NCI-H1436 (cell line): ENCODE results near the gene BRD9.
"Not testable (repeated sequence)": the region's sequence is repeated elsewhere in the genome, so short reads cannot be mapped to it uniquely, and the experiment has no call there.

Experiments
- DNase-seq: peaks from one replicate; lab custom pipeline; 2025; lab: John Stamatoyannopoulos, UW

Gene BRD9

DNA sequence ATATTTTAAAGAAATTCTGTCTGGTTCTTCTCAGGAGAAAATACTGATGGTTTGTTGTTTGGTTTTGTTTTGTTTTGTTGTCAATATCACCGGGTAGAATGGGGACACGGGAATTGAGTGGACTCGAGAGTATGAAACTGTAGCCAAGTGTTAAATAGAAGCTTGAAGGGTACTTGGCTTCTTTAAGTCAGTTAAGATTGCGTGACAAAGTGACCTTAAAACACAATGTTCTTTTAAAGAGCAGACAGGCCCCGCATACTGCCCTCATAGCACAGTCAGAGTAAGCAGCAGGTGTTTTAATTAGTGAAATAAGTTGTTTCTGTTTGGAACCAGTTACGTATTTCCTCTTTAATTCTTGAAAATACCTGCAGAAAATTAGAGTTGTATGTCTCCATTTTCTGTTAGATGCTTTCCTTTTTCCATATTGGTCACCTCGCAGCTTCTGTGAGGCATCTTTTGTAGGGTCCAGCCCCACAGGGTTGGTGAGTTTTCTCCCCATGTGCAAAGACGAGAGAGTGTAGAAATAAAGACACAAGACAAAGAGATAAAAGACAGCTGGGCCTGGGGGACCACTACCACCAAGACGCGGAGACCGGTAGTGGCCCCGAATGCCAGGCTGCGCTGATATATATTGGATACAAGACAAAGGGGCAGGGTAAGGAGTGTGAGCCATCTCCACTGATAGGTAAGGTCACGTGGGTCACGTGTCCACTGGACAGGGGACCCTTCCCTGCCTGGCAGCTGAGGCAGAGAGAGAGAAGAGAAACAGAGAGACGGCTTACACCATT, 9.7 kb upstream of the BRD9 start:
- no peak for DNase-seq

DNA sequence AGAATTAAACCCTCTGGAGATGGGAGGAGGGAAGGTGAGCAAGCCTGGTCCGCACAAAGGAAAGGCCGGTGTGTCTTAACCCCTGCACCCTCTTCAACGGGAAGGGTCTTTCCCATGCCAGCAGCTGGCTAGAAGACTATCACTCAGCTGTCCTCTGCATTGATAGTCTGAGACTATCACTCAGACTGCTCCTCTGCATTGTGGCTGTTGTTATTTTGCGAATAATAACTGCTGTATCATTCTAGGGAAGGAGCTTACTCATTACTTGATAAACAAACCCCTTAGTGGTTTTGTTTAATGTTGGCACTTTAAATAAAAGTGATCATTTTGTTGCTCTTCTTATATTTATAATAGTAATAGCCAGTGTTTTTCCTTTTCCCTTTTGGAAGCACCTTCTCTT, 8.2 kb upstream of the BRD9 start:
- DNase-seq: no peak

DNA sequence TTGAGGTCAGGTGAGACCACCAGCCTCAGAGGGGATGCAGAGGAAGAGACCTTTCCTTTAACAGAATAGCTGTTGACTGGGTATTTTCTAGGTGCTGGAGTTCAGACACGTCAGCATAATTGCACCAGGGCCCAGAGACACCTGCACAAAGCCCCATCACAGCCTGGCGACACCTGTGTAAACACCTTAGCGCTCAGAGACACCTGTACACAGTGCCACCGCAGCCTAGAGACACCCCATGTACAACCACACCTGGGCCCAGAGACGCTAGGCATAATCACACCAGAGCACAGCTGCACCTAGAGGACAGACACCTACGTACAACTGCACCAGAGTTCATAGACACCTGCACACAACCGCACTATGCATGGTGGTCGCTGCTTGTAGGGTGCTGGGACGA, 1.1 kb upstream of the BRD9 start:
- DNase-seq: no peak

DNA sequence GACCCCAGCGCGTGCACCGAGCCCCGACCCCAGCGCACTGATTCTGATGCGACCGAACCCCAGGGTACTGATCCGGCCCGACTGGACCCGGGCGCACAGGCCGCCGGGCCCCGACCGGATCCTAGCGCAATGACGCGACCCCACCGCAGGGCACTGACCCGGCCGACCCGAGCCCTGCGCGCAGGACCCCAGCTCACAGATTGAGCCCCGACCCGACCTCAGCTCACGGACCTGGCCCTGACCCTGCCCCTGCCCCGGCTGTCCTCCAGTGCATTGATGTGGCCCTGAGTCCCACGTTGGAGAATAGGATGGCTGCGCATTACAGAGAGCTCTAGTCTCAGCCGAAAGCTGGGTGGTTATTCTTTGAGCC, 521 bp upstream of the BRD9 start:
- DNase-seq: no peak

DNA sequence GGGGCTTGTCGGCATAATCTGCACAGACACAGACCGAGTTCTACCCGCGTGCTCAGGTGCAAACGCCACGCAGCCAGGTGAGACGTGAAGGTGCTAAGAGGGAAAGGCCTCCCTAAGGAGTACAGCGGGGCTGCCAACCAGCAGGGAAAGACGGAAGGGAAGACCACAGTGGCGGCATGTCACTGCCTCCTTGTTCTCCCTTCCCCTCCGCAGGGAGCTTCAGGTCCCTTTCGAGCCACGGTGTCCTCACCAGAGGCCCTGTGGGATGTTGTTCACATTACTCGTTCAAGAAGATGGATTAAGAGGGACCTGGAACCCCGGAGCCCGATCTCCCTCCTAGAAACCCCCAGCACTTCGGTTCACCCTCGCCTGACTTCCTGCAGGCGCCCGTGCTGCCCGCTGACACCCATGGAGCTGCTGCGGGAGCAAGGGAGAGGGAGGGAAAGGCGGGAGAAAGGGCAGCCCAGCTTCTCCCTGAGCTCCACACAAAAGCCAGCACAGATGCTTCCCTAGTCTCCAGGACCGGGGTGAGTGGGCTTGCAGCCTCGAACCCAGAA, 686 bp downstream of the BRD9 start:
- DNase-seq: no peak

DNA sequence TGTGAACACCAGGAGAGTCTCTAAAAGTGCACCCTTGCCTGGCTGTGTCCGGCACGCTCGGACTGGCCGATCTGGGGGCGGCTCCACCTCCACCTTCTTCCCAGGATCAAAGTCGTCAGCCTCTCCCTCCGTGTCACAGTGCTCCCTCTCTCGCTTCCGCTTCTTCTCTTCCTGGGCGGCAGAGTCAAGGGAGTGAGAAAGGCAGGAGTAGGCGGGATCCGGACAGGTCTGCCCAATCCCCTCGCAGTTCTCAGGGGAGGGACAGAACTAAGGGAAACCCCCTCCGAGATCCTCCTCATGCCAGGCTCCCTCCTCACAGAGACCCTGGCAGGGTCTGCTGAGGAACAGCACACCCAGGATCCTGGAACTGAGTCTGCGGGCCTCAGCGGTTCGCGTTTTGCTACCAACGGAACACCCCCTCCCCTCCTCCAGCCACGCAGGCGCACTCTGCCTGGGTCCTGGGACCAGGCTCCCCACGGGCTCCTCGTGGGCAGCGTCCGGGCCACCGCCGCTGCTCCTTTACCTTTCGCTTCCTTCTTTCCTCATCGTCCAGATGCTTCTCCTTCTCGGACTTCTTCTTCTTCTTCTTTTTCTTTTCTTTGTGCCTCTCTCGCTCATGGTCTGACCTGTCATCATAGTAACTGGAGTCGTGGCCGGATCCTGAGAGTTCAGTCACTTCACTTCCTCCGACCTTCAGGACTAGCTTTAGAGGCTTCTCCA, 1.3 kb downstream of the BRD9 start:
- no peak for DNase-seq

DNA sequence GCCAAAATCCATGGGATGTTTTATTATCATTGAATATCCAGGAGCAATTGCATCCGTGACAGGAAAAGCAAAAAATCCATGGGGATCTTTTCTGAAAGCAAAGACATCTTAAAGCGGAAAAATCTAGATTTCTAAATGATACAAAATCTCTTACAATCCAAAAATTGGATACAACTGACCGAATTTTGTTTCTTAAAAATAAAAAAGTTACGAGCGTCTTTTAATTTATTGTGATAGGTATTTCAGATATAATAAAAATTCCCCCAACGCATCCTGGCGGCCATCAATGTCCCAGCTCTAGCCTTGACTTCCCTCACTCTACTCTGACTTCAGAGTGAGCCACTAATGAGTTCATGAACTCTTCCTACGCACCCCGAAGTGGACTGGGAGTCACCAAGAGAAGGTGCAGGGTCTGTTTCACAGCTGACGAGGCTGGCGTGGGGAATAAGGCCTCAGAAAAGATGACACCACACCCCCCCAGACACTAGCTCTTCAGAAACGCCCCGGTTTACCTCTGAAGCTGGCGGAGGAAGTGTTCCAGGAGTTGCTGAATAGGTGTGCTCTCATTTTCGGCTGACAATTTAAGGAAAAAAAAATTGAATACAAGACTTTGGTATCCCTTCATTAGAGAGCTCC, 3.4 kb downstream of the BRD9 start:
- DNase-seq: no peak

DNA sequence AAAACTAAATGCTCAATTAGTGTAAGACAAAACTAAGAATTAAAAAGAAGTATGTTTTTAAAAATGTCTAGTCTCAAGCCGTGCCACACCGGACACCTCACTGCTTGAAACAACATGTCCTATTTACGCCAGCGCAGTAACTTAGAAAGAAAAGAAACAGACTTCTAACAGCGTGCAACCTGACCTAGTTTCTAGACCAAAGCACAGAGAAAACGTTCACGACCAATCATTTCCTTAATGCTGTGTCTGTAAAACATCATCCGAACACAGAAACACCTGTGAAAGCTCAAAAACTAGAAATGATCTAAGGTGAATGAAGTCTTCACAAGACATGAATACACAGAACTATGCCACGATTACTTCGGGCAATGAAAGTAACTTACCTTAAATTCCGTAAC, 4.0 kb downstream of the BRD9 start:
- DNase-seq: no peak

DNA sequence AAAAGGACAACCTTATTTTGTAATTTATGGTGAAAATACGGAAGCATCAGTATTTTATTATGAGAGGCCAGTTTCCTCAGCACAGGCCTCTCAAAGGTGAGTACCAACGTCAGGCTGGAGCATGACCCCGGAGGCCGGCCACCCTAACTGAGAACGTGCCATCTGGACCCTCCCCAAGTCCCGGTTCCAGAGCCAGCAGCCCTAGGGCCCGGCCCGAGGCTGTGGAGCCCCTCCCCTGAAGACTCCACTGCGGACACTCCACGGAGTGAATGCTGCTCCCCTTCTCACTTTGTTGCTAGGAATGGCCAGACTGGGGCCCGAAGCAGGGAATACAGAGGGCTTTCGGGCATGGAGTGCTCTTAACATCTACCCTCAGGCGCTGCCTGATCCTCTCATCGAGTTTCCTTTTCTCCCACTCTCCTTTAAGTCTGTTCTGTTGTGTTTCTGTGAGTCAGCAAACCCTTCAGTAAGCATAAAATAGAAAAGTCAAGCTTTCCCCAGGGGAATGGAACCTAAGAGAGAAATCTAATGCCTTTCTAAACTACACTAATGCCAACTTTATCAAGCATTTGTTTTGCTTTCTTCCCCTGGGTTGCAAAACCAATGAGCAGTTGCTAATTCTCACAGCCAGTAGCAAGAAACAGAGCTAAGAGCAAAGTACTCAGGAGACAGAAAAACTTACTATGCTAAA, 4.5 kb downstream of the BRD9 start:
- DNase-seq: no peak

DNA sequence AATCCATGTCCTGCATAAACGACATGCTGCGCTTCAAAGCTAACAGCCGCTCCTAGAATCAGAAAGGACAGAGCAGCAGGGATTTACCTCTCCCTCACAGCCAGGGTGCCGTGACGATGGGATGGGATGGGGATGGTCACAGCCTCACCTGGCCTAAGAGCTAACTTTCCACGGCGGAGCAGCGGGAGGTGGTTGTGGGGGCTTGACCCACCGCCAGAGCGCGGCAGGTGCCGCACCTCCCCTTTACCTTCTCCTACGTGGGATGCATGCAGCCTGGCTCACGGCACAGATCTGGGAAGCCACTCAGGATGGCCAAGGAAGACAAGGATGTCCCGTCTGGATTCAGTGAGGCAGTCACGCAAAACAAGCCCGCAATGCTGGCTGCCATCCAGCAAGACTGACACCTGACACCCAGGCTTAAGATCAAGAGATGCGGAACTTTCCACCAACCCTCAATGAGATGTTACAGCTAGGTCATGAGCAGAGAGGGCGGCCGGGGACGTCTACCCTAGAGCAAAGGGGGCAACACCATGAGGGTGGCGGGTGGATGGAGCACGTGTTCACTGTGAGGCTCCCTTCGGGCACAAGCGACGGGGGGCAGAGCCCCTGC, 5.8 kb downstream of the BRD9 start:
- DNase-seq: no peak

DNA sequence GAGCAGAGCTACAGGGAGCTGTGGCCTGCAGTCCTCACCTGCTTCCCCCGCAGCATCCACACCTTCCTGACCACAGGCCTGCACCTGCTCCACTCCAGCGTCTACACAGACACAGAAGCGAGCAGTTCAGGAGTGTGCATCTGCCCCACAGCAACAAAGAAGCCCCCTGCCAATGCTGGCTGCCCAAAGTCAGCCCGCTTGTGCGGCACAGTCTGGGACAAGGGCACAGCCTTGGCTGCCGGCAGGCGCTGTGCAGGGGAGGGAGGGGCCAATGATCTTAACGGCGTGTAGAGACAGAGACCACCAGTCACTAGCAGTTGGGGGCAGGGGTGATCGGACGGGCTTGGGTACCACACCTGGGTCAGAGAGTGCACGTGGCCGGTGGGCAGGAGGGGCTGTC, 6.6 kb downstream of the BRD9 start:
- DNase-seq: no peak

DNA sequence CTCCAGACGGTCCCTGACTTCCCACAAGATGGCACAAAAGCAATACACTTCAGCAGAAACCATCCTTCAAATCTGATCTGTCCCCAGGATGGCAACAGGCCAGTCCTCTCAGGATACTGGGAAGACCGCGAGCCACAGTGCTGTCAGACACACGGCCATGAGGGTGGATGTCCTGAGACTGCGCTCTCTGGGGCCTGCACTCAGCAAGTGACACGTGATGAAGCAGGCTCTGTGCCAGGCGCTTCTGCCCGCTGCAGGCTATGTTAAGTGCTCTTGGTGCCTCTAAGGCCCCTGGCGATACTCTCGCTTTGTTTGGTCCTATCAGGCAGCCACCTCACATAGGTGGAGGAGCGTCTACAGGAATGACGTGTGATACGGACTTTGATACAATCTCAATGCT, 7.1 kb downstream of the BRD9 start:
- no peak for DNase-seq

DNA sequence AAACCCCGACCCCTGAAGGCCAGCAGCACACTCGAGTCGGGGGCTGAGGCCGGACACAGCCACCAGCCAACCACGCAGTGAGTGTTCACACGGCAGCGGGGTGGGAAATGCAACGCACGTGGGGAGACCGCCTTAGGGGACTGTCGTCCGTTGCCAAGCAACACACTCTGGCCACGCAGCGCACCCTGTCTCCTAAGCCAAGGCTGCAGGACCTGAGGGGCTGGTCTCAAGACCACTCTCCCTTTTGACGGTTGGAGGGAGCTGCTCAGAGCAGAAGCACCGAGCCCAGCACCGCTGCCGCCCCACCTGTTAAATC, 7.5 kb downstream of the BRD9 start:
- DNase-seq: no peak

DNA sequence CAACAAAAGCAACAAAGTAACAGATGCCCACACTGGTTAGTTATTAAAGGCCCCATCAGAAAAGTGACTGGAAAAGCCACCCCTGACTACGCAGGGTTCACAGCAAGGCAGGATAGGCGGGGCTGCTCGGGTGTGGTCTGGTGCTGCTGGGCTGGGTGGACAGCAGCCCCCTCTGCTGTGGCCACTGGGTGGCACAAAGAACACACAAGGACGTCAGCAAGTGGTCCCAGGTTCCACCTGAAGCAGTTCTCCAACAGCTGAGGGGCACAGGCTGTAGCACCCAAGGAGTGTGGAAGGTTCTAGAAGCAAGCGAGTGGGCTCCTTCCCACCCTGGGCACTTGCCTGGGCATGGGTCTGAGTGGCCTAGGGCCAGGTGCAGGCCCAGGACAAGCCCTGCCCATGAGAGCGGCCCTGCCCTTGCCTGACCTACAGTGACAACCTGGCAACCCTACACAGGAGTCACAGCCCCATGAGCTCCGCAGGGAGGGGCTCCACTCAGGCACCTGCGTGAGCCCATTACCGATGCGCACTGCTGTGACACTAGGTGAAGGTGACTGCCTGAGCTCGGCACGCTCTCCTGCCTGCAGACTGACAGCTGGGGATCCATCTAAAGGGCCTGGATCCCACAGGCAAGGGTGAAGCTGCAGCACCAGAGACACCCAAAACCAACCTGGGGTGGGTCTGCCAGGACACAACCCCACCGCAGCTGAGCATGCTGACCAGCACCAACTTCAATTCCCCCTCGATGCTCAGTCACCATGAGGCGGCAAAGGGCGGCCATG, 8.1 kb downstream of the BRD9 start:
- no peak for DNase-seq

DNA sequence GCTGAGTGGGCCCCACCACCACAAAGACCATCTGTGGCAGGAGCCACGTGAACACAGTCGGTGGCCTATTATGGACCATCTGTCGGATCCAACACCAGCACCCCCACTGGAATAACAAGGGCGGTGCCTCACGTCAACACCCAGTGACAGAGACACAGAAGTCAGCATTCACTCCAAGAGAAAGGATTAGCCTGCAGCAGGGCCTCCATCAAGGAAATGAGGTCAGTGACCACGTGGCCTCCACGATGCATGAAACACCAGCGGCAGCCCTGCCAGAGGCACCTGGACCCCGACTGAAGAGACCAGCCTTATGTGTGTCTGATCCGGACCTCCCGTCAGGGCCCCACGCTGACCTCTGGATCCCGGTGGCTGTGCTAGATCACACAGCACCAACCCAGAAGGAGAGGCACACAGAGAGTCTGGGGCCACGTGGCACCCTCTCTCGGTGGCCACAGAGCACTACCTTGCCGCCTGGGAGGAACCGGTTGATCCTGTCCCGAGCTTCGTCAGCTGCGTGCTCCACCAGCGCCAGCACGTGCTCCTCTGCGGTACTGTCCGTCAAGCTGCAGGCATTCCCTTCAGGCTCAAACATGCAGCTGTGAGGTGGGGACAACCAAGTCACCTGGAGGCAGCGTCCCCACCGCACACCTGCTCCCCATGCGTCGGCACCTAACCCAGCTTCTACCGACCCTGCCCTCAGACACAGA, 9.0 kb downstream of the BRD9 start:
- no peak for DNase-seq

DNA sequence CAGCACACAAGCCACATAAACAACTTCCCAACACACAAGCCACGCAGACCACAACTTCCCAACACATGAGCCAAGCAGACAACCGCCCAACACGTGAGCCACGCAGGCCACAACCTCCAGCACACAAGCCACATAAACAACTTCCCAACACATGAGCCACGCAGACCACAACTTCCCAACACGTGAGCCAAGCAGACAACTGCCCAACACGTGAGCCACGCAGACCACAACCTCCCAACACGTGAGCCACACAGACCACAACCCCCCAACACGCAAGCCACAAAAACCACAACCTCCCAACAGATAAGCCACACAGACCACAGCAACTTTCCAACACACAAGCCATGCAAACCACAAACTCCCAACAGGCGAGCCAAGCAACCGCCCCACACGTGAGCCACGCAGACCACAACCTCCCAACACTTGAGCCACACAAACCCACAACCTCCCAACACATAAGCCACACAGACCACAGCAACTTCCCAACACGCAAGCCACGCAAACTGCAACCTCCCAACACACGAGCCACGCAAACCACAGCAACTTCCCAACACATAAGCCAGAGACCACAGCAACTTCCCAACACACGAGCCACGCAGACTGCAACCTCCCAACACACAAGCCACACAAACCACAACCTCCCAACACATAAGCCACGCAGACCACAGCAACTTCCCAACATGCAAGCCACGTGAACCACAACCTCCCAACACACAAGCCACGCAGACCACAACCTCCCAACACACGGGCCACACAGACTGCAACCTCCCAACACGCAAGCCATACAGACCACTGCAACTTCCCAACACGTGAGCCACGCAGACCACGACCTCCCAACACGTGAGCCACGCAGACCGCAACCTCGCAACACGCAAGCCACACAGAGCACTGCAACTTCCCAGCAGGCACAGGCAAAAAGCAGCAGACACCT, 10.1 kb downstream of the BRD9 start:
- no peak for DNase-seq

DNA sequence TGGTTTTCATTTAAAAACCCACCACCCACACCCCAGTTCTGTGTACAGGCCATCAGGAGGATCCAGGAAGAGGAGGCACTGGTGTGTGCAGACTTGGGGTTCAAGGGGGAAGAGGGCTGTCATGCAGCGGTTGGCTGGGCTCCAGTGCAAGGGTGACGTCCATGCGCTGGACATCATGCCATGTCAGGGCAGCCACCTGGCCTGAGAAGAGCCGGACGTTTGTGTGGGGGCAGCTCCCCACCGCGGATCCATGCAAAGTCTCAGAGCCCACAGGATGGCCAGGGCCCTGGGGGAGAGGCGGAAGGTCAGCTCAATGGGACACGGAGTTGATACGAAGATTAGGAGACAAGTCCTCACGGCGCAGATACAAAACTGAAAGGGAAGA, 11.1 kb downstream of the BRD9 start:
- DNase-seq: no peak

DNA sequence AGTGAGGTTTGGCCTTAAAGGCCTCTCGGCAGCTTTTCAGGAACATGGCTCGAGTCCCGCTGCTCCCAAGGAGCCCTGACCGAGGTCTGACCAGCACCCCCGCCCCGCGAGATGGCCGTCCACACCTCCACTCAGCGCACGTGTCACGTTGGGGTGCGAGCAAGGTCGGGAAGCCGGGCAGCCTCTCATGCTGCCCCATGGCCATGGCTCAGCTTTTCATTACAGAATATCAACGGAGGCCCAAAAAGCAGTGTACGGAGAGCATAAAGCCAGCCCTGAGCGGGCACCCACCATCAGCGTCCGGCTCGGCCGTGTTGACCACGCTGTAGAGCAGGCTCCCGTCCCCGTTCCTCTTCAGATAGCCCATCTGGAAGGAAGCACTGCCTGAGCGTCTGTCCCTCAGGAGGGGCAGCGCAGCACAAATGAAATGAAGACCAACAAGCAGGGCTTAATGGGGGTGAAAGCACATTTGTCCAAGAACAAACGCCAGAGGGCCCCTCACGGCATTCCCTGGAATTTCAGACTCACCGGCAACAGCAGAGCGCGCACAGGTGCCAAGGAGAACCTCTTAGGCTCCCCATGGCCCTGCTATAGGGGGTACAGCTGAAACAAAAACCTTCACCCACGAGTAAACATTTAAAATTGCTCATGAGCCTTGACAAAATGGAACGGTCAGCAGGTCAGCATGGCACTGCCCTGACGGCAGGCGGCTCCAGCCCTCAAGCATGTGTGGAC, 11.6 kb downstream of the BRD9 start:
- DNase-seq: no peak

DNA sequence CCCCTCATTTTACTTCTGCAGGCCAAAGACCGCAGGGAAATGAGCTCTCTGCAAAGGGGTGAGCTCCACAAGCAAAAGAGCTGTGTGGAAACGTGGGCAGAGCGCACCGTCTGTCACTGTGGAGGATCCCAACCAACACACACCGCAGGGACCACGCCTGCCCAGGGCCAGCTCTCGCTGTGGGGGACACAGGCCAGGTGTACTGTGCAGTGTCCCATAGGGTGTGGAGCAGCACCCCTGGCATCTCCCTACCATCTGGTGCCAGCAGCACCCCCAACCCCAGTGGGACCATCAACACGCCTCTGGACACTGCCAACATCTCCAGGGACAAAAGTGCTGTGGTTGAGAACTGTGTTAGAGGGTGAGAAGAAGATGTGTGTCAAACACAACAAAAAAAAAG, 13.9 kb downstream of the BRD9 start:
- DNase-seq: not testable (repeated sequence)
